ENCODE measurements around the gene DPAGT1. TPM values are rescaled to one million over a fixed set of nuclear protein-coding genes. Genes with fewer than 3 reads are reported as not detected.

The DPAGT1 gene
- total and polyA plus RNA-seq, 4 donors, result 19.0 to 50.9 (median 33.0) TPM

- 12 to 16% methylated on average over 8 of the region's 8 CpGs for WGBS, 2 donors
- Histone ChIP-seq H3K4me1 (ENCODE audit: control insufficient read depth in 5 of 5, insufficient read depth in 5 of 5, low read length in 5 of 5) (peaks cover 0 to 19% (median 16%) of the 10 kb centered on the region in 5 donors), H3K9ac (ENCODE audit: insufficient read depth in 1 of 2, low read length in 2 of 2) (no peak overlapping the region), H3K4me3 (peak overlapping the region; percentile 90), H3K36me3 (ENCODE audit: control insufficient read depth in 4 of 4, insufficient read depth in 4 of 4, low read length in 4 of 4) (peaks cover 0 to 28% (median 3%) of the 10 kb centered on the region in 4 donors), H3K27ac (ENCODE audit: low read depth in 1 of 2, low read length in 1 of 2) (peak overlapping the region in 1 of 2 donors; percentile 90), H3K27me3 (ENCODE audit: control insufficient read depth in 3 of 3, insufficient read depth in 3 of 3, low read length in 2 of 3) (no peaks in the 10 kb centered on the region), H3K9me3 (ENCODE audit: control insufficient read depth in 4 of 4, insufficient read depth in 3 of 4, low read length in 3 of 4) (peaks cover 0 to 2% (median 0%) of the 10 kb centered on the region in 4 donors)
- ATAC-seq (ENCODE audit: insufficient read depth, low FRiP score), result no peak
- TF ChIP-seq, protein P1, sequence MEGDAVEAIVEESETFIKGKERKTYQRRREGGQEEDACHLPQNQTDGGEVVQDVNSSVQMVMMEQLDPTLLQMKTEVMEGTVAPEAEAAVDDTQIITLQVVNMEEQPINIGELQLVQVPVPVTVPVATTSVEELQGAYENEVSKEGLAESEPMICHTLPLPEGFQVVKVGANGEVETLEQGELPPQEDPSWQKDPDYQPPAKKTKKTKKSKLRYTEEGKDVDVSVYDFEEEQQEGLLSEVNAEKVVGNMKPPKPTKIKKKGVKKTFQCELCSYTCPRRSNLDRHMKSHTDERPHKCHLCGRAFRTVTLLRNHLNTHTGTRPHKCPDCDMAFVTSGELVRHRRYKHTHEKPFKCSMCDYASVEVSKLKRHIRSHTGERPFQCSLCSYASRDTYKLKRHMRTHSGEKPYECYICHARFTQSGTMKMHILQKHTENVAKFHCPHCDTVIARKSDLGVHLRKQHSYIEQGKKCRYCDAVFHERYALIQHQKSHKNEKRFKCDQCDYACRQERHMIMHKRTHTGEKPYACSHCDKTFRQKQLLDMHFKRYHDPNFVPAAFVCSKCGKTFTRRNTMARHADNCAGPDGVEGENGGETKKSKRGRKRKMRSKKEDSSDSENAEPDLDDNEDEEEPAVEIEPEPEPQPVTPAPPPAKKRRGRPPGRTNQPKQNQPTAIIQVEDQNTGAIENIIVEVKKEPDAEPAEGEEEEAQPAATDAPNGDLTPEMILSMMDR (IDR thresholded peaks at IDR 0.05; ENCODE audit: control extremely low read depth, extremely low read depth), result no peak
- no peak for DNase-seq
Measured at GRCh38 chr11:119108146-119108856, 6.6 kb upstream of the DPAGT1 start.

DNA sequence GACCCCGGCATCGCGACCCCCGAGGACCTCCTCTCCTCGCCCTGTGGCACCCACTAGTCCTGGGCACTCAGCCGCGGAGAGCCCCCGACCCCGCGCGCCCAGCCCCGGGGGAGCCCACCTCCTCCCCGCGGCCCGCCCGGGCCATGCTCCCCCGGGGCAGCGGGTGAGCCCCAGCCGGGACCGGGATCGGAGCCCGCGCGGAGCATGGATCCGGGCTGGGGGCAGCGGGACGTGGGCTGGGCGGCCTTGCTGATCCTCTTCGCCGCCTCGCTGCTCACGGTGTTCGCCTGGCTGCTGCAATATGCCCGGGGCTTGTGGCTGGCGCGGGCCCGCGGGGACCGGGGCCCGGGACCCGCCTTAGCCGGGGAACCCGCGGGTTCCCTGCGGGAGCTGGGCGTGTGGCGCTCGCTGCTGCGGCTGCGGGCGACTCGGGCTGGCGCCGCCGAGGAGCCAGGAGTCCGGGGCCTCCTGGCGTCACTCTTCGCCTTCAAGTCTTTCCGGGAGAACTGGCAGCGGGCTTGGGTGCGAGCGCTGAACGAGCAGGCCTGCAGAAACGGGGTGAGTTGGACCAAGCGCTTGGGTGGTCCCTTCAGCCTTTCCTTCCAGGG lies 6.0 kb upstream of the DPAGT1 start:
- ATAC-seq (ENCODE audit: insufficient read depth, low FRiP score) (peak; percentile 8), DNase-seq (no peak)
- no peak overlapping the region for H3K9ac ChIP-seq (ENCODE audit: insufficient read depth in 1 of 2, low read length in 2 of 2)
- 0 to 1% methylated on average over 48 to 65 of the region's 65 CpGs for WGBS, 2 donors
- H3K27ac ChIP-seq (ENCODE audit: low read depth in 1 of 2, low read length in 1 of 2), result peak overlapping the region; percentile 51 to 90
- TF ChIP-seq, protein P1 (IDR thresholded peaks at IDR 0.05; ENCODE audit: control extremely low read depth, extremely low read depth), result no peak
- H3K4me3 ChIP-seq, result peak overlapping the region; percentile 90
- H3K27me3 ChIP-seq (ENCODE audit: control insufficient read depth in 3 of 3, insufficient read depth in 3 of 3, low read length in 2 of 3), result no peaks in the 10 kb centered on the region
- peaks cover 0 to 25% (median 16%) of the 10 kb centered on the region in 5 donors for H3K4me1 ChIP-seq (ENCODE audit: control insufficient read depth in 5 of 5, insufficient read depth in 5 of 5, low read length in 5 of 5)
- H3K36me3 ChIP-seq (ENCODE audit: control insufficient read depth in 4 of 4, insufficient read depth in 4 of 4, low read length in 4 of 4), result peaks cover 0 to 23% (median 2%) of the 10 kb centered on the region in 4 donors
- peaks cover 0 to 2% (median 0%) of the 10 kb centered on the region in 4 donors for H3K9me3 ChIP-seq (ENCODE audit: control insufficient read depth in 4 of 4, insufficient read depth in 3 of 4, low read length in 3 of 4)

GRCh38 chr11:119106564-119107537 lies 5.2 kb upstream of the DPAGT1 start, which contains the start of gene C2CD2L:
Gene C2CD2L (plus strand): TSS chr11:119107344. CDS start chr11:119107742, 398 bp downstream.
- 1% methylated on average over 44 to 49 of the region's 49 CpGs for WGBS, 2 donors
- peak within 1 kb of the TSS; percentile 90 for H3K4me3 ChIP-seq
- TF ChIP-seq, protein P1 (IDR thresholded peaks at IDR 0.05; ENCODE audit: control extremely low read depth, extremely low read depth), result no peak
- no peaks in the 10 kb centered on the region for H3K27me3 ChIP-seq (ENCODE audit: control insufficient read depth in 3 of 3, insufficient read depth in 3 of 3, low read length in 2 of 3)
- DNase-seq, result peak; percentile 91 to 94 (median 92)
- peak within 1 kb of the TSS; percentile 58 to 91 for H3K27ac ChIP-seq (ENCODE audit: low read depth in 1 of 2, low read length in 1 of 2)
- ATAC-seq (ENCODE audit: insufficient read depth, low FRiP score), result peak; percentile 94
- peaks cover 0 to 2% (median 0%) of the 10 kb centered on the region in 4 donors for H3K9me3 ChIP-seq (ENCODE audit: control insufficient read depth in 4 of 4, insufficient read depth in 3 of 4, low read length in 3 of 4)
- H3K9ac ChIP-seq (ENCODE audit: insufficient read depth in 1 of 2, low read length in 2 of 2), result peak within 1 kb of the TSS; percentile 26 to 89
- peaks cover 0 to 16% (median under 1%) of the 10 kb centered on the region in 4 donors for H3K36me3 ChIP-seq (ENCODE audit: control insufficient read depth in 4 of 4, insufficient read depth in 4 of 4, low read length in 4 of 4)
- peaks cover 0 to 27% (median 17%) of the 10 kb centered on the region in 5 donors for H3K4me1 ChIP-seq (ENCODE audit: control insufficient read depth in 5 of 5, insufficient read depth in 5 of 5, low read length in 5 of 5)

Data from lung (tissue), 12 donors.